ENCODE results near the gene PLET1.

Gene PLET1

GRCh38 chr11:112271242-112271641 lies 10.6 kb upstream of the PLET1 start:
- no peak overlapping the region for H3K4me3 ChIP-seq (replicated peaks; ENCODE audit: insufficient read depth, low read length)
- H3K27ac ChIP-seq (replicated peaks) = no peak overlapping the region
- no peak for TF ChIP-seq SPI1 (IDR thresholded peaks at IDR 0.05; ENCODE audit: borderline replicate concordance, low read depth)
- no peak for TF ChIP-seq POLR2AphosphoS5 (IDR thresholded peaks at IDR 0.05; ENCODE audit: low read depth)
- no peak for TF ChIP-seq GABPA (IDR thresholded peaks at IDR 0.05; ENCODE audit: low read depth)
- no peak for TF ChIP-seq CTCF (IDR thresholded peaks at IDR 0.05; ENCODE audit: insufficient read depth, low read length)
- TF ChIP-seq REST (IDR thresholded peaks at IDR 0.05; ENCODE audit: insufficient replicate concordance, low read depth) = no peak
- no peaks in the 10 kb centered on the region for H3K27me3 ChIP-seq (ENCODE audit: insufficient read depth, poor library complexity, severe bottlenecking)
- no peak for DNase-seq (ENCODE audit: low read depth in 1 of 2, low spot score in 1 of 2)

- no peak overlapping the region for H3K4me3 ChIP-seq (replicated peaks; ENCODE audit: insufficient read depth, low read length)
- H3K27ac ChIP-seq (replicated peaks) = no peak overlapping the region
- TF ChIP-seq GABPA (IDR thresholded peaks at IDR 0.05; ENCODE audit: low read depth) (no peak), REST (IDR thresholded peaks at IDR 0.05; ENCODE audit: insufficient replicate concordance, low read depth) (no peak)
- DNase-seq (ENCODE audit: low read depth in 1 of 2, low spot score in 1 of 2) = no peak
- no peaks in the 10 kb centered on the region for H3K27me3 ChIP-seq (ENCODE audit: insufficient read depth, poor library complexity, severe bottlenecking)
These were observed 10.0 kb upstream of the PLET1 start for GRCh38 chr11:112270551-112271180.

GRCh38 chr11:112269139-112269538 lies 8.5 kb upstream of the PLET1 start:
- TF ChIP-seq POLR2AphosphoS5 (IDR thresholded peaks at IDR 0.05; ENCODE audit: low read depth) (no peak), REST (IDR thresholded peaks at IDR 0.05; ENCODE audit: insufficient replicate concordance, low read depth) (no peak), CTCF (IDR thresholded peaks at IDR 0.05; ENCODE audit: insufficient read depth, low read length) (no peak), SPI1 (IDR thresholded peaks at IDR 0.05; ENCODE audit: borderline replicate concordance, low read depth) (no peak), GABPA (IDR thresholded peaks at IDR 0.05; ENCODE audit: low read depth) (no peak)
- no peak for DNase-seq (ENCODE audit: low read depth in 1 of 2, low spot score in 1 of 2)

More at GRCh38 chr11:112269139-112269538, 8.5 kb upstream of the PLET1 start:
- Histone ChIP-seq H3K4me3 (replicated peaks; ENCODE audit: insufficient read depth, low read length) (no peak overlapping the region), H3K27ac (replicated peaks) (no peak overlapping the region), H3K27me3 (ENCODE audit: insufficient read depth, poor library complexity, severe bottlenecking) (no peaks in the 10 kb centered on the region)

Data from HL-60 (cell line).